GM21825 (cell line): ENCODE data around the gene GALNTL6.

Experiments
- ATAC-seq: cut with Tn5 transposase; IDR thresholded peaks from one replicate; pipeline ENCODE4 v1.9.1; 2021; ENCODE audit warnings: mild to moderate bottlenecking, moderate library complexity; ENCODE audit not compliant: unreplicated experiment

GALNTL6 gene

GRCh38 chr4:171812665-171813525, at the start of gene GALNTL6:
GALNTL6 (plus strand) TSS chr4:171813404.
- peak; percentile 59 for ATAC-seq

GRCh38 chr4:171765514-171765913, 47.7 kb upstream of the GALNTL6 start:
- no peak for ATAC-seq

- no peak for ATAC-seq
Measured at GRCh38 chr4:171774642-171775190, 38.5 kb upstream of the GALNTL6 start.

DNA sequence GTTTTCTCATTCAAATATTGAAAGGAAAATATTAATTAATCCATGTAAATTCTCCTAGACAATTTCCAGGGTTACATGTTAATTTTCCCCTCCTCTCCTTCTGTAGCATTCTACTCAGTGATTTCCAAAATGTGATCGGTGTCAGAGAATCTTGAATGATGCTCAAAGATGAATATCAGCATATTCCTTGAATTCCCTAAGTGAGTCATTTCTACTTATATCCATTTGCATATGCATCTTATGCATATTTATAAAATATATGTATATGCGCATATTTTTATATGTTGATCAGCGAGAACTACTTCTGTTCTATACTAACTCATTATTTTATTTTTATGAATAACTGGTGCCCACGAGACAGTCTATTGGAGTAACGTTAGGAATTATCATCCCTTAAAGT, 33.9 kb upstream of the GALNTL6 start:
- no peak for ATAC-seq

DNA sequence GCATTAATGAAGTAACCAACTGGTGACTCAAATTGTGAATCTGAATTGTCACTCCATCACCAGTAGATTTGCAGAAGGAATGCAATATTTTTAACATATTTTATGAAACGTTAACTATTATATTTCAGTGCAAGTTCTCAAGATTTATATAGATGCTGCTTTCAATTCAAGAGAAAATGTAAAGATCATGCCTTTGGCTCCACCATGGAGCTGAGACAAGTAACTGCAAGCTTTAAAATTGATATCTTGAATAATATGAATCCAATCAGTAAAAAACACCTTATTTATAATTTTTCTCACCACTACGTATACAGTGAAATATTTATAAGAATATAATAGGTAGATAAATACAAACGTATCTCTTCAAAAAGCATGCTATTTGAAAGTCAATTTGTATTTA, 27.8 kb upstream of the GALNTL6 start:
- ATAC-seq, result no peak

GRCh38 chr4:171793723-171794122, 19.5 kb upstream of the GALNTL6 start:
- no peak for ATAC-seq

DNA sequence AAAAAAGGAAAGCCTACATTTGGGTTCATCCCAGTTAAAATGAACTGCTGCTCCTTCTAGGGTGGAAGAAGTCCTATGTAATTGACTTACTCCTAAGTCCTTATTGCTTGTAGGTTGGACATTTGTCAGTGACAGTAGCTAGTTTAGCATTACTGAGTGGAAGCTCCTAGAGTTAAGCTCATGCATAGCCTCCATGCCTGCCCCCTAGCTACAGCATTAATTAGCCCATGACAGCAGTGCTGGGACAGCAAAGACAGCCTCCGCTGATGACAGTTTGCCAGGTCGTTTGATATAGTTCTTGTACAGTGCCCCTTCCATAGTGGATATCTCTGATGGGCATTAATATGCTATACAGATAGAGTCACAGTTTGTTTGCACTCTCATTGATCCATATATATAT, 18.7 kb upstream of the GALNTL6 start:
- ATAC-seq, result no peak

- ATAC-seq, result no peak
Measured at GRCh38 chr4:171809854-171810253, 3.4 kb upstream of the GALNTL6 start.

- ATAC-seq, result peak; percentile 4
Measured at GRCh38 chr4:171812333-171812664, 905 bp upstream of the GALNTL6 start.

DNA sequence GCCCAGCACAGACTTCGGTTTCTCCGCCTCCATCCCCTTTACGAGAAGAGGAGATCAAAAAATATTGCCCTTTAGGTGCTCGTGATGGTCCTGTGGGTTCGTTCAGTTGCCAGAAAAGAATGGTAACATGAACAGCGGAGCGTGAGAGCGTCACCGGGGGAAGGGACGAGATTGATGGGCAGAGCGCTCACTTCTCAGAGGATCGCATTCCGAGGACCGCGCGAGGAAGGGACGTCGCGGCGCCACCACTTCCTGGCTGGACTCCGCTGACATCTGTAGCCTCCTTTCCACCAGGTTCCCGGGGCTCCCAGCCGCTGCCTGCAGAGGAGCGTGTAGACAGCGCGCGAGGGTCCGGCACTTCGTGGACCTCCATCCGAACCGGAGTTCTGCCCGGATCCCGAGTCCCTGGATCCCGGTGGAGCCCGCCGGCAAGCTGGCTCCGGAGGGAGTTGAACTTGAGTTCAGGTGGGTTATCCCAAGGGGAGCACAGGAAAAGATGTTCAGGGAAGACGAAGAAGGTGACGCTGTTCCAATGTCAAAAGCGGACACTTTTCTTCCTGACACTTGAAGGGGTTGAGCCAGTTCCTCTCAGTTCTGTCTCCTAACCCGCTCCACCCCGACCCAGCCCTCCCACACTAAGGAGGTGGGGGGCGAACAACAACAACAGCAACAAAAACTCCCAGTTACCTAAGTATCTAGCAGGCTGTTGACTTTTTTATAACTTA, 484 bp downstream of the GALNTL6 start:
- peak; percentile 22 for ATAC-seq

GRCh38 chr4:171814545-171814944, 1.3 kb downstream of the GALNTL6 start:
- no peak for ATAC-seq

- no peak for ATAC-seq
Measured at GRCh38 chr4:171817026-171817425, 3.8 kb downstream of the GALNTL6 start.

DNA sequence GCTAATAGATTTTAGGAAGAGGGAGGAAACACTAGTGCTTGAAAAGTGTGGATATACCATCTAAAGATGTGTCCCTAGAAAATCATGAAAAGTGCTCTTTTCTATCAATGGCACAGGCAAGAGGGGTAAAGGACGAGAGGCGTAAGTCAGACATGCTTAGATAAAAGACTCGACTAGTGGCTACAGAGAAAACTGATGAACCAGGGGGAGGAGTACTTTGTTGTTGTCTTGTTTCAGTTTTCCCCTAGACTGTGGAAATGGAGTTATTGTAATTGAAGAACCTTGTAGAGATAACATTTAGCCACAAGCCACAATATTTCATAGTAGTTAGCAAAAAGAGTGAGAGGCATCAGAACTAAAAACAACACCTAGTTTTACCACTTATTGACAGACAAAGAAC, 21.4 kb downstream of the GALNTL6 start:
- ATAC-seq, result no peak

GRCh38 chr4:171843456-171843855, 30.3 kb downstream of the GALNTL6 start:
- ATAC-seq, result no peak

DNA sequence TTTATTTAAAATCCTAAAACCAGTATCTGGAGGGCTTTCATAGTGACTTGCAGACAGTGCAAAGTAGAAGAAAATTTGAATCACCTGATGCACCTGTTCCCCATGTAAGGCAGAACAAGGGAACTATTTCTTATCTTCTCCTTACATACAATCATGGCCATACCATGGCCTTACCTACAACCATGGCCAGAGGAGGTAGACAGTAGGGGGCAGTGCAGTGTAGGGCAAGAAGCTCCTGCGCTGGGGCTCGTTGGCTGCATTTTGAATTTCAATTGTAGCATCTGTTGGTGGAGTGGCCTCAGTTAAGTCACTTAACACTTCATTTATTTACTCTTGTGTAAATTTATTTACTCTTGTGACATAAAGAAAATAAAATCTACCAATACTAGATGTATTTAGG, 33.0 kb downstream of the GALNTL6 start:
- ATAC-seq, result no peak

DNA sequence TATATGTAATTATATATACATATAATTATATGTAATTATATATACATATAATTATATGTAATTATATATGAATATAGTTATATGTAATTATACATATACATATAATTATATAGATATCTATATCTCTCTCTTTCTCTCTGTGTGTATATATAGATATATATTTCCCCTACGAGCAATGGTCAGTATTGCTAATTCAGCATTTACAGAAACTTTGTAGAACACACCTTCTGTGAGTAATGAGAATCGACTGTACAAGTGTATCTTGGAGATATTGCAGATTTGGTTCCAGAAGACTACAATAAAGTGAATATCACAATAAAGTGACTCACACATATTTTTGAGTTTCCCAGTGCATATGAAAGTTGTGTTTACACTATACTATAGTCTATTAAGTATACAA, 33.7 kb downstream of the GALNTL6 start:
- ATAC-seq, result no peak

GRCh38 chr4:171847751-171848150, 34.5 kb downstream of the GALNTL6 start:
- no peak for ATAC-seq

DNA sequence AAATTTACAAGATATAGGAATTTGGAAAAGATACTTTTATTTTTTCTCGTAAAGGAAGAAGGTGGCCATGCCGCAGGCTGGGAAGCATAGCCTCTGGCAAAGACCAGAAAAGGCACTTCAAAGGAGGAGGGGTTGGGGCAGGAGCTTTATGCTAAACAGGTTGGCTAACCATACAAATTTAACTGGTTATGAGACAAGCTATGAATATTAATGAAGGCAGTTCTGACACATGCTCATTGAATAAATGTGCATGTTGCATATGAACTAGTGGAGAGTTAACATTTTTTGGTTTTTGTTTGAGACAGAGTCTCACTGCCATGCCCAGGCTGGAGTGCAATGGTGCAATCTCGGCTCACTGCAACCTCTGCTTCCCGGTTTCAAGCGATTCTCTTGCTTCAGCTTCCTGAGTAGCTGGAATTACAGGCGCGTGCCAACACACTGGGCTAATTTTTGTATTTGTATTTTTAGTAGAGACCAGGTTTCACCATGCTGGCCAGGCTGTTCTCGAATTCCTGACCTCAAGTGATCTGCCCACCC, 36.5 kb downstream of the GALNTL6 start:
- no peak for ATAC-seq

GRCh38 chr4:171851295-171851694, 38.1 kb downstream of the GALNTL6 start:
- no peak for ATAC-seq

DNA sequence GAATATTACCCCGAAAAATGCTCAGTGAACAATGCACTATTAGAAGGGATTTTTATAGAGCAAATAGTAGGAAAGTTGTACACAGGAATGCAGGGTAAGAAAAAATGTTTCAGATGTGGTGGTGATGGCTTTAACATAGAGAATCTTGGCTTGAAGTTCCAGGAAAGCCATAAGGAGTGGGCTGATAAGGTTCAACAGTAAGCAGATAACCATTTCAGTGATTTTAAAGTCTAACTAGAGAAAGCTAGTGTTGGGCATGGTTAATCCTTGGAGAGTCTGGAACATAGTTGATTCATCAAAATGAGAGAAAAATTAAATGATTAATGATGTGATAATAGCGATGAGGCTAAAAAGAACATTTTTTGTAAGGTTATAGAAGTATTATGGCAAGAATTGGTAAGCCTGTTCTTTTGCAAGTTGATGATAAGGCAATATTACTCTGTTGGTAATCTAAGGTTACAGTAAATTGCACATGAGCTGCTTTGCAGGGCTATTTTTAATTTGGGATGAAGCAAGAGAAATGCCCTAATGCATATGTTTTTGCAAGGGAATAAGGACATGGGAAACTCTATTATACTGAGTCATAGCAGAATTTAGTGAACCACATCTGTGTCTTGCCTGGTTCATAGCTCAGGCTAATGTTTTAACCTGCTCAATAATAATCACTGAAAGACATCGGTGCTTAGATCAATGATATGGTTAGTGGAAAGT, 44.3 kb downstream of the GALNTL6 start:
- ATAC-seq, result no peak

DNA sequence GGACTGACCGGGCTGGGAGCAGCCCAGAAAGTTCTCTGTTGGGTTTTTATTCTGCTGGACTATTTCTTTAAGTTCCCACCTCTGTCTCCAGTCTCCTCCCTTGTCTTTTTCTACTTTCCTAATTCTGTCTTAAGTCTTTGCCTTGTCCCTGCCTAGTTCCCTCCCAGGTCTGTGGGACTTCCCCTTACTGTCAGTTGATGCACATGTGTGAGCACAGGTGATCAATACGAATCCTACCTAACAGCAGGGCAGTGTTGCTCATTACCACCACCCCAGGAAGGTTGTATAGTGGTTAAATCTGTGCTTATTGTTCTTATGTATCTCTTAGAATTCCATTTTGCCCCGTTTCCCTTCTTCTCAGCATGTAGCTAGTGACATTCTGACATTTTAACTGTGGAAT, 62.1 kb downstream of the GALNTL6 start:
- ATAC-seq, result no peak
